Activated CD4-positive, alpha-beta T cell treated with anti-CD3 and anti-CD28 coated beads for 36 hours (primary cell): Measurements from ENCODE around the gene RABGAP1L. TPM values are rescaled to one million over a fixed set of nuclear protein-coding genes. Genes with fewer than 3 reads are reported as not detected.
"Not testable (repeated sequence)": the region's sequence is repeated elsewhere in the genome, so short reads cannot be mapped to it uniquely, and the experiment has no call there.

Source experiments
- ATAC-seq: fragments of 200-7000 bp; cut with Tn5 transposase; one replicate; pipeline ENCODE4 v1.10.0; 2021; ENCODE audit warnings: mild to moderate bottlenecking, moderate library complexity
- CTCF ChIA-PET: fragments of 350-600 bp; sonication (Branson Sonifier 250); formaldehyde crosslinking; loops from one replicate; lab custom pipeline; 2021; ENCODE audit warnings: antibody characterized with exemption; lab: Charles Lee
- POLR2A ChIA-PET: fragments of 350-600 bp; sonication (Branson Sonifier 250); formaldehyde crosslinking; loops from one replicate; lab custom pipeline; 2021; ENCODE audit warnings: antibody characterized with exemption, inconsistent platforms; lab: Charles Lee
- DNase-seq: peaks from one replicate; pipeline ENCODE4 v3.0.0-alpha.2; 2020
- H3K27ac Mint-ChIP-seq: one replicate; pipeline ENCODE4 v1.8.0; 2021; ENCODE audit warnings: mixed read lengths
- H3K27me3 Mint-ChIP-seq: one replicate; pipeline ENCODE4 v1.8.0; 2021; ENCODE audit warnings: mixed read lengths
- H3K36me3 Mint-ChIP-seq: one replicate; pipeline ENCODE4 v1.8.0; 2021; ENCODE audit warnings: low read depth, mixed read lengths
- H3K4me1 Mint-ChIP-seq: one replicate; pipeline ENCODE4 v1.8.0; 2021; ENCODE audit warnings: mixed read lengths
- H3K4me3 Mint-ChIP-seq: one replicate; pipeline ENCODE4 v1.8.0; 2021; ENCODE audit warnings: mild to moderate bottlenecking, moderate library complexity, mixed read lengths
- H3K9me3 Mint-ChIP-seq: one replicate; pipeline ENCODE4 v1.8.0; 2021; ENCODE audit warnings: low read depth, mixed read lengths
- intact Hi-C, 2 experiments: fragments of 100-400 bp; cut with DNase I in 1 of 2; cut with micrococcal nuclease in 1 of 2; formaldehyde crosslinking; loops; one replicate each; pipeline versions ENCODE4 v1.14.2 to v1.15.1; 2022 to 2024; cut with DNase I, micrococcal nuclease
- total RNA-seq, 2 experiments: library from RNA; stranded (reverse); gene quantifications; one replicate each; pipeline ENCODE4 v1.2.3, GENCODE V29; 2021

The RABGAP1L gene
- total RNA-seq, 2 experiments from 2014 or later: 22.6 to 29.9 TPM

DNA sequence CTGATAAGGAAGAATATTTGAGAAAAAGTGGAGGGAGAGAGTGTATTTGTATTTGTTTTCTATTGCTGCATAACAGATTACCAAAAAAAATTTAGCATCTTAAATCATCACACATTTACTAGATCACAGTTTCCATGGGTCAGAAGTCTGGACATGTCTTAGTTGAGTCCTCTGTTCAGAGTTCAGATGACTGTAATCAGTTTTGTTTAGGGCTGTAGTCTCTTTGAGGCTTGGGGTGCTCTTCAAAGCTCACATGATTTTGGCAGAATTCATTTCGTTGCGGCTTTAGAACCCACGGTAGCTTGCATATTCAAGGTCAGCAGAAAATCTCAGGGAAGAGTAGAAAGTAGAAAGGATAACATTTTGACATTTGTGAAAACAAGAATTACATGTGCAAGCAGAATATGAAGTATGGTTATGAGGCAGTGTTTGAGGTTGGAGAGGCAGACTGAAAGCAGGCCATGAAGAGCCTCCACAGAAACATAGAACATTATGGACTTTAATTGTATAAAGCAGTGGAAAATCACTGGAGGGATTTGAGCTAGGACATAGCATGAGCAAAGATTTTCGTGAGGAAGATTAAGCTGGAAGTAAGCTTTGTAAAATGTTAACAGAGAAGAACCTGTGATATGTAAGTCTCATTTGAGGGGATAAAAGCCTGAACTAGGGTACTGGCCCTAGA lies 177.8 kb downstream of the RABGAP1L start:
- Mint-ChIP-seq H3K4me1 (peaks cover 4% of the 10 kb centered on the region), H3K4me3 (no peak overlapping the region), H3K36me3 (peaks cover 6% of the 10 kb centered on the region), H3K27ac (no peak overlapping the region), H3K27me3 (no peaks in the 10 kb centered on the region), H3K9me3 (peaks cover 4% of the 10 kb centered on the region)
- DNase-seq (no peak), ATAC-seq (no peak)
- ChIA-PET POLR2A (no interaction called here), CTCF (interaction anchor here (0.6 to 0.8 kb wide), 2 partner anchors 17 to 128 kb away, joined by 3 read pairs; no protein-coding TSS in a partner anchor)
- intact Hi-C loops: no loop called here

DNA sequence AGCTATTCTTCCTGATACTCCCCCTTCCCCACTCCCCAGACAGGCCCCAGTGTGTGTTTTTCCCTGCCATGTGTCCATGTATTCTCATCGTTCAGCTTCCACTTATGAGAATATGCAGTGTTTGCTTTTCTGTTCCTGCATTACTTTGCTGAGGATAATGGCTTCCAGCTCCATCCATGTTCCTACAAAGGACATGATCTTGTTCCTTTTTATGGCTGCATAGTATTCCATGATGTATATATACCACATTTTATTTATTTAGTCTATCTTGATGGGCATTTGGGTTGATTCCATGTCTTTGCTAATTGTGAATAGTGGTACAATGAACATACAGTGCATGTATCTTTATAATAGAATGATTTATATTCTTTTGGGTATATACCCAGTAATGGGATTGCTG lies 181.1 kb downstream of the RABGAP1L start:
- POLR2A ChIA-PET, H3K4me1 Mint-ChIP-seq, ATAC-seq: not testable (repeated sequence)

DNA sequence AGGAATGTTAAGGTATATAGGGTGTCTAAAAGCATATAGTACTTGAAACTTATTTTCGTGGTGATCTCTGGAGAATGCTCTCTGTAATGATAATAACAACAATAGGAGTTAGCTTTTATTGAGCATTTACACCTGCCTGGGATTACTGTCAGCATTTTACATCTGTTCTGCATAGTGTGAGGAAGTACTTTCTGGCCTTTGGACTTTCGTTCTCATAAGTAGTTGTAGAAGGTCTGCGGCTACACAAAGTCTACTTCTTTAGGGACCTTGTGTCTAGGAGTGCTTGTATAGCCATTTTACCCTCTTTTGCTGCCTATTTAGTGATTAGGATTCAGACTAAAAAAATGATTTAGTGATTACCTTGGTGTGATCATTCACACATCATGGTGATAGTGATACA lies 184.8 kb downstream of the RABGAP1L start:
- DNase-seq (no peak), ATAC-seq (no peak)
- intact Hi-C loops: no loop called here
- Mint-ChIP-seq H3K9me3 (peaks cover 6% of the 10 kb centered on the region), H3K4me1 (peaks cover 3% of the 10 kb centered on the region), H3K27ac (no peak overlapping the region), H3K36me3 (peaks cover 10% of the 10 kb centered on the region), H3K4me3 (no peak overlapping the region), H3K27me3 (no peaks in the 10 kb centered on the region)
- ChIA-PET CTCF (no interaction called here), POLR2A (no interaction called here)

More for the DNA sequence above, 181.1 kb downstream of the RABGAP1L start:
- H3K27ac Mint-ChIP-seq, DNase-seq, H3K27me3 Mint-ChIP-seq, H3K4me3 Mint-ChIP-seq, H3K9me3 Mint-ChIP-seq, intact Hi-C loops, H3K36me3 Mint-ChIP-seq, CTCF ChIA-PET: not testable (repeated sequence)

DNA sequence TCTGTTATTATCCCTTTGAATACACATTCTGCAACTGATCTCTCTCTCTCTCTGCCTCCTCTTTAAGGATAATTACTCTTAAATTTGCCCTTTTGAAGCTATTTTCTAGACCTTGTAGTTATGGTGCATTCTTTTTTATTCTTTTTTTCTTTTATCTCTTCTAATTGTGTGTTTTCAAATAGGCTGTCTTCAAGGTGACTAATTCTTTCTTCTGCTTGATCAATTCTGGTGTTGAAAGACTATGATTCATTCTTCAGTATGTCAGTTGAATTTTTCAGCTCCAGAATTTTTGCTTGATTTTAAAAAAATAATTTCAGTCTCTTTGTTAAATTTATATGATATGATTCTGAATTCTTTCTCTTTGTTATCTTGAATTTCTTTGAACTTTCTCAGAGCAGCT lies 192.8 kb downstream of the RABGAP1L start:
- no peak overlapping the region for H3K27ac Mint-ChIP-seq

DNA sequence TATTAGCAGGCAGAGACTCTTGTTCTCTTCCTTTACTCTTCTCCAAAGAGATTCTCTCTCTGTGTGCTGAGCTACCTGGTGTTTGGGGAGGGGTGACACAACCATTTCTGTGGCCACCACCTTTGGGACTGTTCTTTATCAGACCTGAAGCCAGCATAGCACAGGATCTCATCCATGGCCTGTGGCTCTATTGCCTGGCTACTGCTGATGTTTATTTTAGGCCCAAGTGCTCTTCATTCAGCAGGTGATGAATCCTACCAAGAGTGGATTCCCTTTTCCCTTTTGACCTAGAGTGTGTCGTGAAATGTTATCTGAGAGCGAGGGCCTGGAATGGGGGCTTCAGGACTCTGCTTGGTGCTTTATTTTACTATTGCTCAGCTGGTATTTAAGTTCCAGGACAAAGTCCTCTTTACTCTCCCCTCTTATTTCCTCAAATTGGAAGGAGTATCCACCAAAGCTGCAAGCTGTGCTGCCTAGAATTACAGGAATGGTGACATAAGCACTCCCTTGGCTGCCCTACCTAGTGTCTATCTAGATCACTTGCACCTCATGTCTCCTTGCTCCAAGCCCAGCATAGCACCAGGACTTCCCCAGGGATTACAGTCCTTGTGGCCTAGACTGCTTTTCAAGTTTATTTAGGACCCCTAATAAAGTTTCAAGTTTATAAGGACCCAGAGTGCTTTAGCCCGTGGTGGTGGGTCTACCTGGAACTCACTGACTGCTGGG lies 193.7 kb downstream of the RABGAP1L start:
- CTCF ChIA-PET: no interaction called here
- intact Hi-C loops: no loop called here
- ATAC-seq (no peak), DNase-seq (no peak)
- H3K36me3 Mint-ChIP-seq: peaks cover 8% of the 10 kb centered on the region
- H3K27ac Mint-ChIP-seq: no peak overlapping the region
- no peaks in the 10 kb centered on the region for H3K27me3 Mint-ChIP-seq
- no peak overlapping the region for H3K4me3 Mint-ChIP-seq
- H3K9me3 Mint-ChIP-seq: no peaks in the 10 kb centered on the region
- POLR2A ChIA-PET: no interaction called here
- no peaks in the 10 kb centered on the region for H3K4me1 Mint-ChIP-seq

More for the DNA sequence above, 192.8 kb downstream of the RABGAP1L start:
- H3K9me3 Mint-ChIP-seq: peaks cover 2% of the 10 kb centered on the region
- no peaks in the 10 kb centered on the region for H3K27me3 Mint-ChIP-seq
- intact Hi-C loops: no loop called here
- no peak for DNase-seq
- ATAC-seq: no peak
- POLR2A ChIA-PET: no interaction called here
- H3K36me3 Mint-ChIP-seq: peaks cover 11% of the 10 kb centered on the region
- no peak overlapping the region for H3K4me3 Mint-ChIP-seq
- CTCF ChIA-PET: interaction anchor here (1.4 kb wide), 1 partner anchor 71 kb away, joined by 3 read pairs; no protein-coding TSS in a partner anchor
- no peaks in the 10 kb centered on the region for H3K4me1 Mint-ChIP-seq

GRCh38 chr1:174358344-174358743 lies 199.0 kb downstream of the RABGAP1L start:
- no peak for DNase-seq
- ATAC-seq: no peak
- H3K4me1 Mint-ChIP-seq: peaks cover 8% of the 10 kb centered on the region
- intact Hi-C loops: no loop called here
- ChIA-PET CTCF (no interaction called here), POLR2A (no interaction called here)
- no peaks in the 10 kb centered on the region for H3K27me3 Mint-ChIP-seq
- peaks cover 4% of the 10 kb centered on the region for H3K36me3 Mint-ChIP-seq
- no peak overlapping the region for H3K4me3 Mint-ChIP-seq
- H3K27ac Mint-ChIP-seq: no peak overlapping the region
- no peaks in the 10 kb centered on the region for H3K9me3 Mint-ChIP-seq

DNA sequence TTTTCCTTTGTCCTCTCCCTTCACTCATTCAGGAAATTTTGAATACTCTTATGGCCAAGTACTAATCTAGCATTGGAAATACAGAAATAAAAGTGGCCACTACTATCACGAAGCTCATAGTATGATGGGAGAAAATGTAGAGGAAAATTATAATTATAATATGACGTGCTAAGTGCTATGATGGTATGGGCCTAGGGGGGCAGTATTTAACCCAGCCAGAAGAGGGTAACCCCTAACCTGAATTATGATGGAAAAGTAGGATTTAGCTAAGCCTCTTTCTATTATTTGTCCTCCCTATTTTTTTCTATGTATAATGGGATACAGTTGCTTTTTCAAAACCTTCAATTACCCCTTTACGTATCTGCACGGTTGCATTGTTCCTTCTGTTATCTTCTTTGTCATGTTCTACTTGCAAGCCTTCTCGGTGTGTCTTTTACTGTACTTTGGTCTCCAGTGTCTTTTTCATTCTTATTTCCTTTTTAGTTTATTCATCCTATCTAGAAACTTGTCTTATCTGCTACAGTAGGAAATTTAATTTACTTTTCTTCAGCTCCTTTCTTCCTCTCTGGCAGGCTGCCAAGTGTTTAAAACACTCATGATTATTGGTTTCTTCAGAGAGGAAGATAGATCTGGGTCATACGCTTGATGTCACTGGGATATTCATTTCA lies 199.6 kb downstream of the RABGAP1L start:
- ChIA-PET CTCF (no interaction called here), POLR2A (no interaction called here)
- Mint-ChIP-seq H3K4me1 (peaks cover 8% of the 10 kb centered on the region), H3K36me3 (peaks cover under 1% of the 10 kb centered on the region), H3K4me3 (no peak overlapping the region), H3K27me3 (no peaks in the 10 kb centered on the region), H3K27ac (no peak overlapping the region), H3K9me3 (no peaks in the 10 kb centered on the region)
- ATAC-seq (no peak), DNase-seq (no peak)
- intact Hi-C loops: no loop called here

DNA sequence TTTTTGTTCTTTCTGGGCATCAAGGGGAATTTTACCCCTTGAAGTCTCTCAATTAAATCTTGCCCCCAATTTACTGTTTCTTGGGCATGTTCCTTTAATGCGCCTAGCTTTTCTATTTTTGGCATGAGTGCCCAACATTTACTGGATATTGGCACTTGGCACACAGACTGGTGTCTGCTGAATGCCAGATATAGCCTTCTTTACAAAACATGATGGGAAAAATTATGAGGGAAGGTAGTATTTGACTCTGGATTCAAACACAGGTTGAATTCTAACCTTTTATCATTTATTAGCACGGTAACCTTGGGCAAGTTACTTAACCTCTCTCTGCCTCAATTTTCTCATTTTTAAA lies 200.1 kb downstream of the RABGAP1L start:
- DNase-seq (no peak), ATAC-seq (no peak)
- CTCF ChIA-PET: no interaction called here
- POLR2A ChIA-PET: no interaction called here
- H3K27me3 Mint-ChIP-seq: no peaks in the 10 kb centered on the region
- H3K4me3 Mint-ChIP-seq: no peak overlapping the region
- H3K27ac Mint-ChIP-seq: no peak overlapping the region
- intact Hi-C loops: no loop called here
- H3K36me3 Mint-ChIP-seq: no peaks in the 10 kb centered on the region
- H3K9me3 Mint-ChIP-seq: no peaks in the 10 kb centered on the region
- peaks cover 8% of the 10 kb centered on the region for H3K4me1 Mint-ChIP-seq

DNA sequence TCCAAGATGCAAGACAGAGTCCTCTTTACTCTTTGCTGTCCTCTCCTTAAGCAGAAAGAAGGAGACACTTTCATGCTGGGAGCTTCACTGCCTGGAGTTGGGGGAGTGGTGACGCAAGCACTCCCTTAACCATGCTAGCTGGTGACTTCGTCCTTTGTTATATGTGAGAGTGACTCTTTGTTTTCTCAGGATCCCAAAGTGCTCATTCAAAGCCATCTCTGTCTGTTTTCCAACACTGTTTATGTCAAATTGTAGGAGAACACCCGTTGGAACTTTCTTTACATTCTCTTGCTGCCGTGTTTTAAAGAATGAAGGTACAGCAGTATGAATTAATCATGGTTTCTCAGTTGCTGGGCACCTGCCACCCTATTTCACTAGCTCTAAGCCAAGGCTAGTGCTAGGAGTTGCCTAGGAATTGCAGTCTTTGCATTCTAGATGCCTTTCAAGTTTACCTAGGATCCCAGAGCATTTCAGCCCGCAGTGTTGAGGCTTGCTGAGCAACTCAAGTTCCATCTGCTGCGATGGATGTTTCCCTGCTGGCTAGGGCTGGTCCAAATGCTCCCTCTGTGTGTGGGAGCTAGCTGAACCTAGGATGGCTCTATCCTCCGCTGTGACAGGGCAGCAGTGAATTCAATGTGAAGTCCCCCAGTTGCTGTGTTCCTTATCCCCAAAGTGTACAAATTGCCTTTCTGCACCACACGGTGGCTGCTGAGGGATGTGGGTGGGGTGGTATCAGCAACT lies 205.8 kb downstream of the RABGAP1L start:
- Mint-ChIP-seq H3K4me1 (no peaks in the 10 kb centered on the region), H3K9me3 (no peaks in the 10 kb centered on the region), H3K36me3 (peaks cover 4% of the 10 kb centered on the region), H3K27ac (no peak overlapping the region), H3K27me3 (no peaks in the 10 kb centered on the region), H3K4me3 (no peak overlapping the region)
- intact Hi-C loops: no loop called here
- CTCF ChIA-PET: no interaction called here
- DNase-seq (no peak), ATAC-seq (no peak)
- POLR2A ChIA-PET: no interaction called here

DNA sequence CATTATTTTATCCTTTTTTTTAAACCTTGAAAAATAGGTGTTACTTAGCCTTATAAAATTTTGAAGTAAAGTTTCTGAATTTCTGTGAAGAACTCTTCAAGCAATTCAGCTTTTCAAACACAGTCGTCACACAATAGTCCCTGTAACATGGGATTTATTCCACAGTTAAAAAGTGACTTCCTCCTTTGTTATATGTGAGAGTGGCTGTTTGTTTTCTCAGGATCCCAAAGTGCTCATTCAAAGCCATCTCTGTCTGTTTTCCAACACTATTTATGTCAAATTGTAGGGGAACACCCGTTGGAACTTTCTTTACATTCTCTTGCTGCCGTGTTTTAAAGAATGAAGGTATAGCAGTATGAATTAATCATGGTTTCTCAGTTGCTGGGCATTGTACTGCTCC lies 207.6 kb downstream of the RABGAP1L start:
- POLR2A ChIA-PET: no interaction called here
- intact Hi-C loops: no loop called here
- Mint-ChIP-seq H3K4me1 (no peaks in the 10 kb centered on the region), H3K9me3 (no peaks in the 10 kb centered on the region), H3K4me3 (no peak overlapping the region), H3K27me3 (no peaks in the 10 kb centered on the region), H3K36me3 (peaks cover 4% of the 10 kb centered on the region), H3K27ac (no peak overlapping the region)
- DNase-seq (no peak), ATAC-seq (no peak)
- CTCF ChIA-PET: interaction anchor here (0.9 kb wide), 1 partner anchor 999 kb away, joined by 3 read pairs; no protein-coding TSS in a partner anchor

DNA sequence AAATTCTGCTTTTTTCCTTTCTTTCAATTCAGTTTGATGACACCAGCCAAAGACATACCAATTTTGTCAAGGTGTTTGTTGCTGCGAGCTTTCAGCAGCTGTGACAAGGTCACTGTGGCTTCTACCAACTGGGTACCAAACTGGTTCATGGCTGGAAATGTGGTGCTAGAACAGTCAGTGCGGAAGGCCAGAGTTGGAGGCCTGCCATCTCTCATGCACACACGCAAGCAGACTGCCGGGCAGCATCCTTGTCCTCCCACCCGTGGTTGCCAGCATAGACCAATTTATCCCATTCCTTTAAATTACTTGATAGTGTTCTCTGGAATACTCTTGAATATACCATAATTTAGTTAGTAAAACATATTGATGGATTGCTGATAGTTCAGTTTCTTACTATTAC lies 208.6 kb downstream of the RABGAP1L start:
- ATAC-seq (no peak), DNase-seq (no peak)
- H3K4me3 Mint-ChIP-seq: no peak overlapping the region
- ChIA-PET POLR2A (no interaction called here), CTCF (no interaction called here)
- H3K4me1 Mint-ChIP-seq: no peaks in the 10 kb centered on the region
- H3K27me3 Mint-ChIP-seq: no peaks in the 10 kb centered on the region
- no peak overlapping the region for H3K27ac Mint-ChIP-seq
- H3K36me3 Mint-ChIP-seq: peaks cover 5% of the 10 kb centered on the region
- no peaks in the 10 kb centered on the region for H3K9me3 Mint-ChIP-seq
- intact Hi-C loops: no loop called here
